Uterus (tissue), 4 donors: ENCODE results near the gene MAGI2. TPM values are rescaled to one million over a fixed set of nuclear protein-coding genes. Genes with fewer than 3 reads are reported as not detected.

ENCODE experiments used
- small RNA-seq: library from RNA; depleted of rRNA; stranded (forward); fragments of <200 nt; gene quantifications from one replicate; pipeline ENCODE3, GENCODE V24; 2016
- total RNA-seq, 4 donors: library from RNA; depleted of rRNA in 3 of 4; stranded (reverse); fragments of >200 nt in 3 of 4; gene quantifications; one replicate each; pipeline versions ENCODE4 v1.1.0 to v1.2.4, GENCODE V29; 2014 to 2023
- donor health status: DM: yes; HTN: yes; CAD: no.

The MAGI2 gene
- total RNA-seq, 4 donors from 2014 or later = 5.3 to 23.2 (median 13.8) TPM

Small RNA genes within 50 kb of the gene (small RNA-seq; reads per million reads assigned to genes)
- gene RNU6-337P (not detected), gene RNU6-530P (not detected)
